Measurements from ENCODE around the gene BEST4. TPM values are rescaled to one million over a fixed set of nuclear protein-coding genes. Genes with fewer than 3 reads are reported as not detected.
"Not testable (repeated sequence)": the region's sequence is repeated elsewhere in the genome, so short reads cannot be mapped to it uniquely, and the experiment has no call there.

Gene BEST4
- total and polyA plus RNA-seq, 2 of the 8 experiments (the other 6 are each of a cell fraction or from before 2014, with no cell fraction given): 0.76 to 1.4 TPM

GRCh38 chr1:44797886-44798285 is 9.9 kb upstream of the BEST4 start:
- not testable (repeated sequence) for H2BK12ac ChIP-seq (ENCODE audit: low read depth, low read length); H2AK5ac ChIP-seq (ENCODE audit: low read depth, low read length); H3K23ac ChIP-seq (ENCODE audit: insufficient read length); DNase-seq (ENCODE audit: low read depth in 1 of 2, low spot score in 2 of 2); H3K9me3 ChIP-seq (ENCODE audit: insufficient read depth in 2 of 2, low read depth in 1 of 2, low read length in 1 of 2); H3K56ac ChIP-seq (replicated peaks; ENCODE audit: insufficient read length, low read depth, low read length); H3K18ac ChIP-seq (ENCODE audit: extremely low read depth, low read length); H2BK20ac ChIP-seq (ENCODE audit: low read length); H3K4me3 ChIP-seq (ENCODE audit: extremely low read depth in 1 of 4, insufficient read depth in 2 of 4, low read depth in 3 of 4, low read length in 4 of 4); H3K79me2 ChIP-seq (ENCODE audit: control insufficient read depth in 1 of 2, insufficient read depth in 2 of 2, low read length in 2 of 2); H3K23me2 ChIP-seq (ENCODE audit: low read depth, low read length); H3K4ac ChIP-seq (replicated peaks; ENCODE audit: insufficient read length, low read depth, low read length); H3K9ac ChIP-seq (replicated peaks in 1 of 4; ENCODE audit: extremely low read depth in 1 of 4, low read depth in 3 of 4, low read length in 3 of 4); H3K27ac ChIP-seq (ENCODE audit: low read depth, low read length); H3K36me3 ChIP-seq (ENCODE audit: control insufficient read depth in 2 of 4, insufficient read depth in 4 of 4, low read length in 3 of 4); H4K8ac ChIP-seq (ENCODE audit: extremely low read depth, insufficient read depth, low read length); H3K14ac ChIP-seq (ENCODE audit: insufficient read length); H4K20me1 ChIP-seq (replicated peaks in 1 of 2; ENCODE audit: control insufficient read depth in 1 of 2, insufficient read depth in 2 of 2, low read length in 2 of 2); H3K4me1 ChIP-seq (replicated peaks in 1 of 4; ENCODE audit: control insufficient read depth in 3 of 4, insufficient read depth in 4 of 4, low read length in 3 of 4); H4K91ac ChIP-seq (replicated peaks; ENCODE audit: insufficient read length, low read length); H2BK120ac ChIP-seq (replicated peaks; ENCODE audit: low read depth, low read length); H2AFZ ChIP-seq (ENCODE audit: low read length); H4K5ac ChIP-seq (ENCODE audit: insufficient read length, low read depth, low read length); H3K79me1 ChIP-seq (ENCODE audit: low read depth, low read length); FAIRE-seq; H3K27me3 ChIP-seq (replicated peaks in 1 of 4; ENCODE audit: control insufficient read depth in 3 of 4, extremely low read depth in 1 of 4, insufficient read depth in 3 of 4, low read length in 3 of 4); H2BK15ac ChIP-seq (ENCODE audit: low read length); H3K4me2 ChIP-seq (ENCODE audit: insufficient read depth in 1 of 2, low read depth in 2 of 2, low read length in 2 of 2); H2BK5ac ChIP-seq (ENCODE audit: low read depth, low read length)
- CTCF ChIA-PET (ENCODE audit: partially characterized antibody): interaction anchor here (1.1 to 5.4 kb wide), 6 partner anchors 10 to 32 kb away, joined by 3 to 31 read pairs (median 8); partner anchors contain the start of genes BEST4 and BTBD19
- POLR2A ChIA-PET (ENCODE audit: partially characterized antibody): interaction anchor here (1.3 to 19.2 kb wide), 8 partner anchors 11 to 76 kb away, joined by 4 to 547 read pairs (median 6); partner anchors contain the start of genes BTBD19, RNU5D-1 and RPS8
- 84% methylated on average over 8 of the region's 8 CpGs; no CpG with 5 or more reads in 1 of the 2 experiments for WGBS, 2 experiments (ENCODE audit: extremely low coverage in 1 of 2, insufficient coverage in 1 of 2, insufficient read length in 1 of 2, insufficient replicate concordance in 2 of 2, low coverage in 1 of 2, low lambda C conversion rate in 2 of 2, missing lambda C conversion rate in 1 of 2)
